SH-SY5Y (cell line): ENCODE results near the gene PI4KA.

Experiments used
- GATA2 ChIP-seq: IDR thresholded peaks from 2 replicates; pipeline ENCODE4 v1.6.1; 2011; ENCODE audit warnings: mild to moderate bottlenecking, low read depth, low read length
- GATA3 ChIP-seq: IDR thresholded peaks from 2 replicates; pipeline ENCODE4 v1.6.1; 2011; ENCODE audit warnings: low read depth, mild to moderate bottlenecking, low read length, moderate library complexity

PI4KA gene

GRCh38 chr22:20672082-20672424, 186.6 kb downstream of the PI4KA start:
- TF ChIP-seq GATA3 (no peak), GATA2 (no peak)

DNA sequence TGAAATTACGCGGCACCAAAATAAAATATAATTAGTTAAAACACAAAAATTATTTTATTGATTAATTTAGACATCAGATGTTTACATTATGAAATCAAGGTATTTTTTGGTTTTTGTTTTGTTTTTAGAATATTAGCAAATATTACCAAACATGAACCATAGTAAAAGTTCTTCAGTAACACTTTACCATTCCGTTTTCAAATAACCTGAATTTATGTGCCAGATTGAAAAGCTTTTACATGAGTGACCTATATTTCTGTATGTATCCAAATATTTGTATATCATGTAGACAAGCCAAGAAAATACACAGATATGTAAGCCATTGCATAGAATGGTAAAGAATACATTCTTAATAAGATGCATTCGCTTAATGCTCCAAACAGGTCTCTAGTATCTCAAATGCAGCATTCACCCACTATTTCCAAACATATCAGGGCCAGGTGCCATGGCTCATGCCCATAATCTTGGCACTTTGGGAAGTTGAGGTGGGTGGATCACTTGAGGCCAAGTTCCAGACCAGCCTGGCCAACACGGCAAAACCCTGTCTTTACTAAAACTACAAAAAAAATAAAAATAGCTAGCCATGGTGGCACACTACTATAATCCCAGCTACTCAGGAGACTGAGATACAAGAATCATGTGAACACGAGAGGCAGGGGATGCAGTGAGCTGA, 187.1 kb downstream of the PI4KA start:
- TF ChIP-seq GATA3, result no peak
- TF ChIP-seq GATA2, result no peak

GRCh38 chr22:20666560-20666959, 192.1 kb downstream of the PI4KA start:
- TF ChIP-seq GATA2 (no peak), GATA3 (no peak)

DNA sequence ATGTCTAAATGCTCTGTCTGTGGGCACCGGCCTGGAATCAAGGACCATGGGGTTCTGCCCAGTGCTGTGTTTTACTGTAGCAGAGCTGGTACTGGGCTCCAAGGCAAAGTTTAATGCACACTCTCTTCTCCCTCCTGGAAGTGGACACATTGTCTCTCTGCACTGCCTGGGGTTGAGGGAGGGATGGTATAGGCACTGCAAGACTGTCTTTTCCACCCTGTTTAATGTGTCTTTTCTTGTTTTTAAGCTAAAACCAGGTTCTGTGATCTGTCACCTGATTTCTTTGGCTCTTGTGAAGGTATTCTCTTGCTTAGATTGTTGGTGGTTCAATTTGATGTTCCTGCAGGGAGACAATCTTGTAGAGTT, 194.0 kb downstream of the PI4KA start:
- TF ChIP-seq GATA3 (no peak), GATA2 (no peak)

- TF ChIP-seq GATA2 (no peak), GATA3 (no peak)
These were observed 194.5 kb downstream of the PI4KA start for GRCh38 chr22:20663941-20664593.

- TF ChIP-seq GATA3 (no peak), GATA2 (no peak)
These were observed 195.3 kb downstream of the PI4KA start for GRCh38 chr22:20663137-20663828.

DNA sequence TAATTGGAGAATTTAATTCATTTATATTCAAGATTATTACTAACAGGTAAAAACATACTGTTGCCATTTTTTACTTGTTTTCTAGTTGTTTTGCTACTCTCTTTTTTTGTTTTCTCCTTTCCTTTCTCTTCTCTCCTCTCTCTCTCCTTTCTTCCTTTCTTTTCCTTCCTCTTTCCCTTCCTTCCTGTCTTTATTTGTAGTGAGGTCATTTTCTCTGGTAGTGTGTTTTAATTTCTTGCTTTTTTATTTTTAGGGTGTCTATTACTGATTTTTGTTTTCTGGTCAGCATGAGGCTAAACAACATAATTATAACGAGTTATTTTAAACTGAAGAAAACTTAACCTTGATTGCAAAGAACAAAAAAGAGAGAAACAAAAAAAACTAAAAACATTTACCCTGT, 197.1 kb downstream of the PI4KA start:
- TF ChIP-seq GATA2, result no peak
- no peak for TF ChIP-seq GATA3

DNA sequence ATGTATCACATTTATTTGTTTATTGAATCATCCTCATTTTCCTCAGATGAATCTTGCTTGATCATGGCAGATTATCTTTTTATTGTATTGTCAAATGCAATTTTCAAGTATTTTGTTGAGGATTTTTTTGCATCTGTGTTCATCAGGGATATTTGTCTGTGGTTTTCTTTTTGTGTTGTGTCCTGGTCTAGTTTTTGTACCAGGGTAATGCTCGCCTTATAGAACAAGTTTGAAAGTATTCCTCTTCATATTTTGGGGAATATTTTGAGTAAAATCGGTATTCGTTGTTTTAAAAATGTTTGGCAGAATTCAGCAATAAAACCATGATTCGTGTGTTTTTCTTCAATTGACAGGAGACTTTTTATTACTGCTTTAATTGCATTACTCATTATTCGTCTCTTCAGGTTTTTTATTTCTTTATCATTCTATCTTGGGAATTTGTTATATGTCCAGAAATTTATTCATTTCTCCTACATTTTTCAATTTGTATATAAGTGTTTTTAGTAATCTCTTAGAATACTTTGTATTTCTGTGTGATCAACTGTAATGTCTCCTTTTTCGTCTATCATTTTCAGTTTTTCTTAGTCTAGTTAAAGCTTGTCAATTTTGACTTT, 198.1 kb downstream of the PI4KA start:
- TF ChIP-seq GATA3 (no peak), GATA2 (no peak)

DNA sequence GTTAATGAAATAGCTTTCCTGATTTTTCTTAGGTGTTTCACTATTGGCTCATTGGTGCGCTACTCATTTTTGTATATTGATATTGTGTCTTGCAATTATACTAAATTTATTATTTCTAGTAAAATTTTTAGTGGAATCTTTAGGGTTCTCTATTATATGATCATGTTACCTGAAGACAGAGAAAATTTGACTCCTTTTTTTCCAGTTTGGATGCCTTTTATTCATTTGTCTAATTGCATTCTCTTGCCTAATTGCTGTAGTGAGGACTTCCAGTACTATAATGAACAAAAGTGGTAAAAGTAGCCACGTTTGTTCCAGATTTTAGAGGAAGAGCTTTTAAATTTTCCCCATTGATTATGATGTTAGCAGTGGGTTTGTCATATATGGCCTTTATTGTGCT, 198.7 kb downstream of the PI4KA start:
- TF ChIP-seq GATA2, result no peak
- no peak for TF ChIP-seq GATA3

DNA sequence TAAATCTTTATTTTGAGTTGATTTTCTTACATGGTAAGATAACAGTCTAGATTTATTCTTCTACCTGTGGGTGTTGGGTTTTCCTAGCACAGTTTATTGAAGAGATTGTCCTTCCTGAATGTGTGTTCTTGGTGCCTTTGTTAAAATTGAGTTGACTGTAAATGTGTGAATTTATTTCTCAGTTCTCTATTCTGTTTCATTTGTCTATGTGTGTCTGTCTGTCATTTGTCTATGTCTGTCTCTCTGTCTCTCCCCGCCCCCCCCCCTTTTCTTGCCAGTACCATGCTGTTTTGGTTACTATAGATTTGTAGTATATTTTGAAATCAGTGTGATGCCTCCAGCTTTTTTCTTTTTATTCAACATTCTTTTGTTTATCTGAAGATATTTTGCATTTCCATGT, 199.4 kb downstream of the PI4KA start:
- TF ChIP-seq GATA2 (no peak), GATA3 (no peak)

DNA sequence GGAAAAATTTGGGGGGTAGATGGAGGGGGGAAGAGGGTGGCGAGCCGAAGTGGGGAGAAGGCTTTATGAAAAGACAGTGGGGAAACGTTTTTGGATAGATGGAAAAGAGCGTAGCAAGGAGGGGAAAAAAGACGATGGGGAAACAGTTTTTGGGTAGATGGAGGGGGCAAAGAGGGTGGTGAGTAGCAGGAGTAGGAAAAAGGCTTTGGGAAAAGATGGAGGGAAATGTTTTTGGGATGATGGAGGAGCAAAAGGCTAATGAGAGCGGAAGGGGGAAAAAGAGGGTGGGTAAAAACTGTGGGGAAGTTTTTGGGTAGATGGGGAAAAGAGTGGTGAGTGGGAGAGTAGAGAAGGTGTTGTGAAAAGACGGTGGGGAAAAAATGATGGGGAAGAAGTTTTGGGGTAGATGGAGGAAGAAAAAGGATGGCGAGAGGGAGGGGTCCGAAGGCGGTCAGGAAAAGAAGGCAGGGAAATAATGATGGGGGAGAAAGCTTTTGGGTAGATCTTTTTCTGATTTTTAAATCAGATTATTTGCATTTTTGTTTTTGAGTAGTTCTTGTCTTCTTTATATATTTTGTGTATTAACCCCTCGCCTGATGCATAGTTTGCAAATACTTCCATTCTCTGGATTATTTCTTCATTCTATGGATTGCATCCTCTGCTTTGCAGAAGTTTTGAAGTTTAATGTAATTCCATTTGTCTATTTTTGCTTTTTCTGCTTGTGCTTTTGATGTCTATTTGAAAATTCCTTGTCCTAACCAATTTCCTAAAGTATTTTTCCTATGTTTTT, 200.0 kb downstream of the PI4KA start:
- no peak for TF ChIP-seq GATA2
- TF ChIP-seq GATA3, result no peak

DNA sequence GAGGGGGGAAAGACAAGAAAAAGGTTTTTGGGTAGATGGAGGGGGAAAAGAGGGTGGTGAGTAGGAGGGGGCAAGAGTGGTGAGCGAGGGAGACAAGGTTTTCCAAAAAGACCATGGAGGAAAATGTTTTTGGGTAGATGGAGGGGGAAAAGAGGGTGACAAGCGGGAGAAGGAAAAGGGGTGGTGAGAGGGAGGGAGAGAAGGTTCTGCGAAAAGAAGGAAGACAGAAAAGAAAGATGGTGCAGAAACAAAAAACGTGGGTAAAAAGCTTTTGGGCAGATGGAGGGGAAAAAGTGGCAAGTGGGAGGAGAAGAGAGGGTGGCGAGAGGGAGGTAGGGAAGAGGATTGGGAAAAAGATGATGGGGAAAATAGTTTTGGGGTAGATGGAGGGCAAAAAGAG, 200.6 kb downstream of the PI4KA start:
- TF ChIP-seq GATA2 (no peak), GATA3 (no peak)
